Measurements from ENCODE around the gene DHODH. TPM values are rescaled to one million over a fixed set of nuclear protein-coding genes. Genes with fewer than 3 reads are reported as not detected.

DHODH gene
- total and polyA plus RNA-seq, 2 of the 13 experiments (the other 11 are each of a cell fraction or from before 2014, with no cell fraction given): 10.7 to 16.4 TPM

DNA sequence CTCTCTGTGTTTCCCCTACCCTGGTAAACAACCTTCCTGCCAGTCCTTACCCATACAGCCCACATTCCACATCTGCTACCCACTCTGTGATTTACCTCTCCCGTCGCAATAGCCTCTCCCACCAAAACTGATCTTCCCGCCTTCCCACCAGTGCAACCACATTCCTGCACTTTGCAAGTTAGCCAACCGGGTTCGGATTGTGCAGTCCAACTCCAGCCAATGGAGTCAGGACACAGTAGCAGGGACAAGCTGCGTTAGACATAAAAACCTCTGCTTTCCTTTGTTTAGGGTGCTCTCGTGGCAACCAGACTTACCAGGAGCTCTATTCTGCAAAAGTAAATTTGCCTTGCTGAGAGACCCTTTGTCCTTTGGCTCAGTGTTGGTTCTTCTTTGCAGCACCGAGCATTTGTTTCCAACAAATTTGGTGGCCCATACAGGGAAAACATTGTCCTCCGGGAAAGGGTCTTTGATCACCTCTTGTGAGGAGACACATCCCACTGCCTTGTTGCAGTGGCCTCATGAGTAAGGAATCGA, 55.9 kb downstream of the DHODH start (continued):
- TF ChIP-seq SALL1 (CRISPR knock-in tag; IDR thresholded peaks at IDR 0.05): 0 out of 2 replicates have a peak, but pooled peaks have one; percentile 34
- TF ChIP-seq SNAPC5 (CRISPR knock-in tag; IDR thresholded peaks at IDR 0.05; ENCODE audit: borderline replicate concordance): peak; percentile 67; the same call in 1 of the 2 replicates
- TF ChIP-seq ZNF44 (CRISPR knock-in tag; IDR thresholded peaks at IDR 0.05): 0 out of 2 replicates have a peak, but pooled peaks have one; percentile 12
- TF ChIP-seq, protein P1, sequence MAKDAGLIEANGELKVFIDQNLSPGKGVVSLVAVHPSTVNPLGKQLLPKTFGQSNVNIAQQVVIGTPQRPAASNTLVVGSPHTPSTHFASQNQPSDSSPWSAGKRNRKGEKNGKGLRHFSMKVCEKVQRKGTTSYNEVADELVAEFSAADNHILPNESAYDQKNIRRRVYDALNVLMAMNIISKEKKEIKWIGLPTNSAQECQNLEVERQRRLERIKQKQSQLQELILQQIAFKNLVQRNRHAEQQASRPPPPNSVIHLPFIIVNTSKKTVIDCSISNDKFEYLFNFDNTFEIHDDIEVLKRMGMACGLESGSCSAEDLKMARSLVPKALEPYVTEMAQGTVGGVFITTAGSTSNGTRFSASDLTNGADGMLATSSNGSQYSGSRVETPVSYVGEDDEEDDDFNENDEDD (CRISPR knock-in tag; IDR thresholded peaks at IDR 0.05; ENCODE audit: borderline replicate concordance): 0 out of 2 replicates have a peak, but pooled peaks have one; percentile 13
- no peak for TF ChIP-seq HNRNPL (IDR thresholded peaks at IDR 0.05; ENCODE audit: low read depth, low read length)
- no peak for TF ChIP-seq ZNF253 (CRISPR knock-in tag; IDR thresholded peaks at IDR 0.05; ENCODE audit: borderline replicate concordance)
- peak; percentile 18; the same call in 1 of the 2 replicates for TF ChIP-seq RFX3 (CRISPR knock-in tag; IDR thresholded peaks at IDR 0.05)
- TF ChIP-seq ZNF12 (CRISPR knock-in tag; IDR thresholded peaks at IDR 0.05): no peak
- TF ChIP-seq POLR2A (IDR thresholded peaks at IDR 0.05; ENCODE audit: insufficient read depth in 1 of 2, low read depth in 2 of 2, low read length in 2 of 2): 0 out of 4 replicates have a peak, but pooled peaks of 1 of the 2 experiments have one; percentile 15
- peak; percentile 88; the same call in 1 of the 2 replicates for TF ChIP-seq ZNF562 (CRISPR knock-in tag; IDR thresholded peaks at IDR 0.05; ENCODE audit: borderline replicate concordance)
- TF ChIP-seq RFX1 (IDR thresholded peaks at IDR 0.05): peak; percentile 27; the same call in 1 of the 2 replicates
- no peak for TF ChIP-seq TOE1 (CRISPR knock-in tag; IDR thresholded peaks at IDR 0.05)
- 0 out of 2 replicates have a peak, but pooled peaks have one; percentile 10 for TF ChIP-seq NFYC (CRISPR knock-in tag; IDR thresholded peaks at IDR 0.05)
